Hepatocyte (in vitro differentiated cells): ENCODE results near the gene COL10A1. TPM values are rescaled to one million over a fixed set of nuclear protein-coding genes. Genes with fewer than 3 reads are reported as not detected.

Experiments
- DNase-seq: peaks from one replicate; pipeline ENCODE4 v3.0.0-alpha.2; 2016; ENCODE audit warnings: low spot score
- H2AFZ ChIP-seq: fragments of 200-600 bp; sonication (generic); 2 replicates; pipeline ENCODE4 v1.6.0; 2016; ENCODE audit warnings: antibody characterized with exemption, mild to moderate bottlenecking
- H3K27ac ChIP-seq: fragments of 200-600 bp; sonication (generic); 2 replicates; pipeline ENCODE4 v1.5.1; 2016; ENCODE audit warnings: mild to moderate bottlenecking
- H3K27me3 ChIP-seq: fragments of 200-600 bp; sonication (generic); 2 replicates; pipeline ENCODE4 v1.6.1; 2016
- H3K36me3 ChIP-seq: fragments of 200-600 bp; sonication (generic); replicated peaks from 2 replicates; pipeline ENCODE4 v1.5.1; 2016; ENCODE audit warnings: low read depth; ENCODE audit not compliant: insufficient read depth
- H3K4me1 ChIP-seq: fragments of 200-600 bp; sonication (generic); 2 replicates; pipeline ENCODE4 v1.5.1; 2016; ENCODE audit warnings: mild to moderate bottlenecking, moderate library complexity; ENCODE audit not compliant: insufficient read depth
- H3K4me2 ChIP-seq: fragments of 200-600 bp; sonication (generic); 2 replicates; pipeline ENCODE4 v1.6.0; 2016
- H3K4me3 ChIP-seq: fragments of 200-600 bp; sonication (generic); 2 replicates; pipeline ENCODE4 v1.5.1; 2016; ENCODE audit warnings: mild to moderate bottlenecking
- H3K79me2 ChIP-seq: fragments of 200-600 bp; sonication (generic); 2 replicates; pipeline ENCODE4 v1.6.0; 2017; ENCODE audit warnings: mild to moderate bottlenecking
- H3K9me2 ChIP-seq: fragments of 200-600 bp; sonication (generic); replicated peaks from 2 replicates; pipeline ENCODE4 v1.6.0; 2017; ENCODE audit warnings: mild to moderate bottlenecking; ENCODE audit not compliant: insufficient read depth
- H3K9me3 ChIP-seq: fragments of 200-600 bp; sonication (generic); 2 replicates; pipeline ENCODE4 v1.5.1; 2016; ENCODE audit warnings: low read depth, mild to moderate bottlenecking
- H4K20me1 ChIP-seq: fragments of 200-600 bp; sonication (generic); 2 replicates; pipeline ENCODE4 v1.6.0; 2016; ENCODE audit warnings: mild to moderate bottlenecking; ENCODE audit not compliant: insufficient read depth, poor library complexity, severe bottlenecking
- CTCF ChIP-seq: fragments of 200-600 bp; sonication (generic); IDR thresholded peaks from 2 replicates; pipeline ENCODE4 v1.5.1; 2016; ENCODE audit warnings: antibody characterized with exemption, mild to moderate bottlenecking; ENCODE audit not compliant: poor library complexity
- EZH2 ChIP-seq: fragments of 200-600 bp; sonication (generic); IDR thresholded peaks from 2 replicates; pipeline ENCODE4 v1.6.1; 2016; ENCODE audit warnings: antibody characterized with exemption, mild to moderate bottlenecking, borderline replicate concordance
- EZH2phosphoT487 ChIP-seq: fragments of 200-600 bp; sonication (generic); IDR thresholded peaks from one replicate; pipeline ENCODE4 v1.6.1; 2018; ENCODE audit warnings: antibody characterized with exemption, mild to moderate bottlenecking, low read depth, moderate library complexity; ENCODE audit not compliant: unreplicated experiment, severe bottlenecking
- WGBS: methylation state at CpG from one replicate; pipeline ENCODE4 v1.1.6; 2016; ENCODE audit warnings: low lambda C conversion rate; ENCODE audit errors: missing lambda C conversion rate; 5-methylcytosine and 5-hydroxymethylcytosine counted together
- polyA plus RNA-seq: library from polyadenylated mRNA; unstranded; fragments of >200 nt; fragmentation: Nextera tagmentation; extraction: Ambion mirVana; gene quantifications from 2 replicates; pipeline ENCODE4 v1.2.1, GENCODE V29; 2016
- total RNA-seq: library from RNA; depleted of rRNA; stranded (reverse); fragments of >200 nt; gene quantifications from 2 replicates; pipeline ENCODE4 v1.2.3, GENCODE V29; 2014

COL10A1 gene
- total and polyA plus RNA-seq, 2 experiments from 2014 or later, result 0.05 to 0.07 TPM

GRCh38 chr6:116083052-116083451, 42.9 kb downstream of the COL10A1 start:
- Histone ChIP-seq H3K4me1 (peaks cover 3% of the 10 kb centered on the region), H3K4me2 (no peak overlapping the region), H3K27ac (no peak overlapping the region), H4K20me1 (no peaks in the 10 kb centered on the region), H3K9me3 (no peaks in the 10 kb centered on the region), H3K27me3 (no peaks in the 10 kb centered on the region), H2AFZ (no peak overlapping the region), H3K4me3 (no peak overlapping the region), H3K9me2 (no peaks in the 10 kb centered on the region), H3K36me3 (no peaks in the 10 kb centered on the region), H3K79me2 (no peaks in the 10 kb centered on the region)
- 85% methylated on average over 5 of the region's 5 CpGs for WGBS
- TF ChIP-seq EZH2, result no peak
- DNase-seq, result no peak

- Histone ChIP-seq H3K9me2 (no peaks in the 10 kb centered on the region), H3K9me3 (no peaks in the 10 kb centered on the region), H3K4me1 (peaks cover 3% of the 10 kb centered on the region), H3K79me2 (no peaks in the 10 kb centered on the region), H3K27me3 (no peaks in the 10 kb centered on the region), H3K36me3 (no peaks in the 10 kb centered on the region), H3K4me2 (no peak overlapping the region), H4K20me1 (no peaks in the 10 kb centered on the region), H3K4me3 (no peak overlapping the region), H2AFZ (no peak overlapping the region), H3K27ac (no peak overlapping the region)
- WGBS, result 98% methylated on average over 3 of the region's 3 CpGs
- DNase-seq, result no peak
- TF ChIP-seq EZH2 (no peak), EZH2phosphoT487 (no peak), CTCF (no peak)
Measured at GRCh38 chr6:116078945-116079344, 47.0 kb downstream of the COL10A1 start.

GRCh38 chr6:116078522-116078921, 47.4 kb downstream of the COL10A1 start:
- Histone ChIP-seq H3K4me1 (peaks cover 6% of the 10 kb centered on the region), H3K79me2 (no peaks in the 10 kb centered on the region), H4K20me1 (no peaks in the 10 kb centered on the region), H2AFZ (no peak overlapping the region), H3K4me2 (no peak overlapping the region), H3K36me3 (no peaks in the 10 kb centered on the region), H3K27ac (no peak overlapping the region), H3K27me3 (no peaks in the 10 kb centered on the region), H3K9me2 (no peaks in the 10 kb centered on the region), H3K4me3 (no peak overlapping the region), H3K9me3 (no peaks in the 10 kb centered on the region)
- no peak for DNase-seq
- 61% methylated on average over 3 of the region's 3 CpGs for WGBS
- TF ChIP-seq EZH2 (no peak), CTCF (no peak), EZH2phosphoT487 (no peak)

GRCh38 chr6:116074732-116075390, 51.1 kb downstream of the COL10A1 start:
- Histone ChIP-seq H3K79me2 (no peaks in the 10 kb centered on the region), H3K27ac (no peak overlapping the region), H4K20me1 (no peaks in the 10 kb centered on the region), H2AFZ (no peak overlapping the region), H3K4me3 (no peak overlapping the region), H3K9me3 (no peaks in the 10 kb centered on the region), H3K27me3 (no peaks in the 10 kb centered on the region), H3K36me3 (no peaks in the 10 kb centered on the region), H3K9me2 (no peaks in the 10 kb centered on the region), H3K4me1 (peaks cover 14% of the 10 kb centered on the region), H3K4me2 (no peak overlapping the region)
- 93% methylated on average over 2 of the region's 2 CpGs for WGBS
- DNase-seq, result no peak
- TF ChIP-seq CTCF (no peak), EZH2phosphoT487 (no peak), EZH2 (no peak)
